AG10803 (cell line): ENCODE measurements around the gene SMIM38.

Experiments used
- DNase-seq: peaks from one replicate; pipeline ENCODE4 v3.0.0; 2010; ENCODE audit warnings: low read depth
- H3K4me3 ChIP-seq: 2 replicates; pipeline ENCODE4 v1.5.1; 2011; ENCODE audit warnings: mild to moderate bottlenecking, low read length, control low read depth
- TF ChIP-seq, protein P1 (sequence below): conservative IDR thresholded peaks from 2 replicates; pipeline ENCODE4 v1.5.1; 2011; ENCODE audit warnings: mild to moderate bottlenecking, low read length, control low read depth, inconsistent platforms

The SMIM38 gene

DNA sequence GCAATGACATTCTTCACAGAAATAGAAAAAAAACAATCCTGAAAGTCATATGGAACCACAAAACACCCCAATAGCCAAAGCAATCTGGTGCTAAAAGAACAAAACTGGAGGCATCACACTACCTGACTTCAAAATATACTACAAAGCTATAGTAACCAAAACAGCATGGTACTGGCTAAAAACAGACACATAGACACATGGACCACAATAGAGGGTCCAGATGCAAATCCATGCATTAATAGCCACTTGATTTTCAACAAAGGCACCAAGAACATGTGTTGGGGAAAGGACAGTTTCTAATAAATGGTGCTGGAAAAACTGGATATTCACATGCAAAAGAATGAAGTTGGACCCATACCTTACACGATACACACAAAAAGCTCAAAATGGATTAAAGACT lies 27.9 kb upstream of the SMIM38 start:
- TF ChIP-seq, protein P1, sequence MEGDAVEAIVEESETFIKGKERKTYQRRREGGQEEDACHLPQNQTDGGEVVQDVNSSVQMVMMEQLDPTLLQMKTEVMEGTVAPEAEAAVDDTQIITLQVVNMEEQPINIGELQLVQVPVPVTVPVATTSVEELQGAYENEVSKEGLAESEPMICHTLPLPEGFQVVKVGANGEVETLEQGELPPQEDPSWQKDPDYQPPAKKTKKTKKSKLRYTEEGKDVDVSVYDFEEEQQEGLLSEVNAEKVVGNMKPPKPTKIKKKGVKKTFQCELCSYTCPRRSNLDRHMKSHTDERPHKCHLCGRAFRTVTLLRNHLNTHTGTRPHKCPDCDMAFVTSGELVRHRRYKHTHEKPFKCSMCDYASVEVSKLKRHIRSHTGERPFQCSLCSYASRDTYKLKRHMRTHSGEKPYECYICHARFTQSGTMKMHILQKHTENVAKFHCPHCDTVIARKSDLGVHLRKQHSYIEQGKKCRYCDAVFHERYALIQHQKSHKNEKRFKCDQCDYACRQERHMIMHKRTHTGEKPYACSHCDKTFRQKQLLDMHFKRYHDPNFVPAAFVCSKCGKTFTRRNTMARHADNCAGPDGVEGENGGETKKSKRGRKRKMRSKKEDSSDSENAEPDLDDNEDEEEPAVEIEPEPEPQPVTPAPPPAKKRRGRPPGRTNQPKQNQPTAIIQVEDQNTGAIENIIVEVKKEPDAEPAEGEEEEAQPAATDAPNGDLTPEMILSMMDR: no peak
- DNase-seq: no peak
- H3K4me3 ChIP-seq: no peak overlapping the region

DNA sequence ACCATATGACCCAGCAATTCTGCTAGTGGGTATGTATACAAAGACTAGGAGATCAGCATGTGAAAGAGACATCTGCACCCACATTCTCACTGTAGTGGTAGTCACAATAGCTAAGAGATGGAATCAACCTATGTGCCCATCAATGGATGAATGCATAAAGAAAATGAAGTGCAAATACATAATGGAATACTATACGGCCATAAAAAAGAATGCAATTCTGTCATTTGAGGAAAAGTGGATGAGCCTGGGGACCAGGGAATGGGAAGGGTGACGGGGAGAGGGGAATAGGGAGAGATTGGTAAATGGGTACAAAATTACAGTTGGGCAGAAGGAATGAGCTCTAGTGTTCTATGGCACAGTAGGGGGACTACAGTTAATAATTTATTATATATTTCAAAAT lies 26.7 kb upstream of the SMIM38 start:
- TF ChIP-seq, protein P1: no peak
- H3K4me3 ChIP-seq: no peak overlapping the region
- DNase-seq: no peak

DNA sequence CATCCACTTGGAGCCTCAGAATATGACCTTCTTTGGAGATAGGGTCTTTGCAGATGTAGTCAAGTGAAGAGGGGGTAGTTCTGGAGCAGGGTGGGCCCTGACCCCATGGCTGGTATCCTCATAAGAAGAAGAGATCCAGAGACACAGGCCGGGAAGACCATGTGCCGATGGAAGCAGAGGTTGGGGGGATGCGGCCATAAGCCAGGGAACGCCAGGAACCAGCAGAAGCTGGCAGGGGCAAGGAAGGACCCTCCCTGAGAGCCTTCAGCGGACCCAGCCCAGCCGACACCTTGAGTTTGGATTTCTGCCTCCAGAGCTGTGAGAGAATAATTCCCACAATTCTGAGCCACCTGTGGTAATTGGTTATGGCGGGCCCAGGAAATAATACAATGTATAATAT lies 26.1 kb upstream of the SMIM38 start:
- no peak for DNase-seq
- H3K4me3 ChIP-seq: no peak overlapping the region

DNA sequence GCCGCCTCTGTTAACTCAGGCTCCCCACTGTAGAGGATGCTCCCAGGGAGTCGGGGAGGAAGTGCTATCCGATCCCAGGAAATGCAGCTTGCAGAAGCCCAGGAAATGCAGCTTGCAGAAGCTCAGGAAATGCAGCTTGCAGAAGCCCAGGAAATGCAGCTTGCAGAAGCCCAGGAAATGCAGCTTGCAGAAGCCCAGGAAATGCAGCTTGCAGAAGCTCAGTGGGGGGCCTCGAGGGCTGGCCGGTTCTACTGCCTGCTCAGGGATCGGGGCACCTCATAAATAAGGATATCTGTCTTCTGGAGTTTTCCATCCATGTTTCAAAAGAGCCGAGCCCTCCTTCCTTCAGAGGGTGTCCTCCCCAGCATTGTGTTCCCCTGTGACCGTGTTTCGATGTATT lies 25.1 kb upstream of the SMIM38 start:
- H3K4me3 ChIP-seq: no peak overlapping the region
- DNase-seq: no peak
- TF ChIP-seq, protein P1: no peak

More for the DNA sequence above, 26.1 kb upstream of the SMIM38 start:
- TF ChIP-seq, protein P1: no peak

DNA sequence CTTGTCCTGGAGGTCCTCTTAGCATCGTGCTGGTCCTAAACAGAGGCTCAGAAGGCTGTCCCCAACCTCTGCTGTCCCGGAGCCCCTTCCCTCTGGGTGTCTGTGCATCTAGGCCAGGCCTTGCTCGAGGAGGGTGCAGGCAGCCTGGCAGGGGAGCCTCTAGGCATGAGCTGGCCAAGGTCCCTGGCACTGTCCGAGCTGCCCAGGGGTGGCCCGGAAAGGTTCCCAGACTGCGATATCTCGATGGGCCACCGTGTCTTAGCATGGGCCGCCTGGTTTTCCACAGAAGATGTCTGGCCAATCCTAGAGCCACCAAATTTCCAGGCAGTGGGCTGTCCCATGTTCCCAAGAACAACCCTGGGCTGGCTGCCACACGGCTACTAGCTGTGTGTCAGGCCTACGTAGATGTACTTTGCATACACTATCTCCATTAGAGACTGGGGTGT lies 24.6 kb upstream of the SMIM38 start:
- no peak overlapping the region for H3K4me3 ChIP-seq
- TF ChIP-seq, protein P1: no peak
- no peak for DNase-seq

DNA sequence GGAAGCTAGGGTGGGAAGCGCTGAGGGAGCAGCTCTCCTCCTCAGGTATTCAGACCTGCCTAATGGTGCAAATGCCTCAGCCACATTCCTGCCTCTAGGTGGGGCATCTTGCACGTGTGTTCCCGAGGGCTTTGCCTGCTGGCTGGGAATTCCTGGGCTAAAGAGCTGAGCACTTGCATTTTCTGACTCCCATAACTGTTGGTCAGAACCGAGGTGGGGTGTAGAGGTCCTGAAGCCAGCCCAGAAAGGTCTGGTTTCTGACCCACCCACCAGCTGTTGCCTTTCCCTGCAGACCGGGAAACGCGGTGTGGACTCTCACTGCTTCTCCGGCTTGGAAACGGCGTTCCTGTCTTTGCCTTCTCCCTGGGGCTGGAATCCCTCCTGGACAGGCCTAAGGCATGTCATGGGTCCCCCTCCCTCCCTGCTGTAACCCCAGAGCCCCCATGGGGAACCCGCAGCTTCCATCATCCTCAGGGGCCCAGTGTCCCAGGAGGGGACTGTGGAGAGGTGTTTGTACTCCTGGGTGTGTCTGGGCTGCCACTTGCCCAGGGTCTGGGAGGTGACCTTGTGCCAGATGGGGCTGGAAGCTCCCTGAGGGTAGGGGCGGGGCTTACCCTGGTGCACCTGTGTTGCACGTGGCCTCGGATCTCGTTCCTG lies 24.0 kb upstream of the SMIM38 start:
- H3K4me3 ChIP-seq: no peak overlapping the region
- peak; percentile 72 for DNase-seq
- TF ChIP-seq, protein P1: peak; percentile 90

DNA sequence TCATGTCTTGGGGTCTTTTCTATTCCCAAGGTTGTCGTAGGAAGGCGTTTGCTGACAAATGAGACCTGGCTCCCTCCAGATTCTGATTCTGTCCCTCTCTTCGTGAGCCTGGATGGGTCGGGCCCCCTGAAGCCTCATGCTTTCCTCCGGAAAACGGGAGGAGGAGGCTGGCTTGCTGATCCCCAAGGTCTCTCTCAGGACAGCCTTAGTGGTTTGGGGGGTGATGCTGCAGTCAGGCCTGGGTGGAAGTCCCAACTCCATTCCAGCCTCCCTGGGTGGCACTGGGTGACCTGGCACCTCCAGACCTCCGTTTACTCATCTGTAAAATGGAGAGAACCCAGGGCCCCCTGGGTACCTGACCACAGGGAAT lies 23.4 kb upstream of the SMIM38 start:
- TF ChIP-seq, protein P1: no peak
- H3K4me3 ChIP-seq: no peak overlapping the region
- DNase-seq: no peak
